ENCODE measurements around the gene IL31RA.
"Not testable (repeated sequence)": the region's sequence is repeated elsewhere in the genome, so short reads cannot be mapped to it uniquely, and the experiment has no call there.

The IL31RA gene

DNA sequence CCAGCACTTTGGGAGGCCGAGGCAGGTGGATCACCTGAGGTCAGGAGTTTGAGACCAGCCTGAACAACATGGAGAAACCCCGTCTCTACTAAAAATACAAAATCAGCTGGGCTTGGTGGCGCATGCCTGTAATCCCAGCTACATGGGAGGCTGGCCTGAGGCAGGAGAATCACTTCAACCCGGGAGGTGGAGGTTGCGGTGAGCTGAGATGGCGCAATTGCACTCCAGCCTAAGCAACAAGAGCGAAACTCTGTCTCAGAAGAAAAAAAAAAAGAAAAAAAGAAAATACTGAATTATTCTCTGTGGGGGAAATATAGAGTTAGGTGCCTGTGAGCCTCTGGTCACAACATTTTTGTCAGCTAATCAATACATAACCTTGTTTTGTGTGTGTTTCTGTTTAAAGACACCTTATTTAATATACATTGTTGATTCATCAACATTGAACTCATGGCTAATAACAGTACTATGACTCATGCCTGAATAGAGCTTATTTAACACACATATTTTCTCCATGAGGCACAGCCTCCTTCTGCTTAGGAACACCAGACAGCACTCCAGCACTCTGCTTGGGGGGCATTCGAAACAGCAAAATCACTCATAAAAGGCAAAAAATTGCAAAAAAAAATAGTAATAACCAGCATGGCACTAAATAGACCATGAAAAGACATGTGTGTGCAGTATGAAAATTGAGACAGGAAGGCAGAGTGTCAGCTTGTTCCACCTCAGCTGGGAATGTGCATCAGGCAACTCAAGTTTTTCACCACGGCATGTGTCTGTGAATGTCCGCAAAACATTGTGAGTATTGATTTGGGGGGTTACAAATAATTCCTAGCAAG is at the start of gene IL31RA:
Gene IL31RA (plus strand): TSS at position 519 of the 836 bp plus-strand sequence. CDS start 214 bp downstream, at position 733.
- no peak for DNase-seq

DNA sequence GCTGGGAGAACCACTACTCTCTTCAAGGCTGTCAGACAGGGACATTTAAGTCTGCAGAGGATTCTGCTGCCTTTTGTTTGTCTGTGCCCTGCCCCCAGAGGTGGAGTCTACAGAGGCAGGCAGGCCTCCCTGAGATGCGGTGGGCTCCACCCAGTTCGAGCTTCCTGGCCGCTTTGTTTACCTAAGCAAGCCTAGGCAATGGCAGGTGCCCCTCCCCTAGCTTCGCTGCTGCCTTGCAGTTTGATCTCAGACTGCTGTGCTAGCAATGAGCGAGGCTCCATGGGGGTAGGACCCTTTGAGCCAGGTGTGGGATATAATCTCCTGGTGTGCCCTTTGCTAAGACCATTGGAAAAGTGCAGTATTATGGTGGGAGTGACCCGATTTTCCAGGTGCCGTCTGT is 42.3 kb upstream of the IL31RA start:
- DNase-seq = not testable (repeated sequence)

GRCh38 chr5:55815939-55816338 is 35.2 kb upstream of the IL31RA start:
- not testable (repeated sequence) for DNase-seq

DNA sequence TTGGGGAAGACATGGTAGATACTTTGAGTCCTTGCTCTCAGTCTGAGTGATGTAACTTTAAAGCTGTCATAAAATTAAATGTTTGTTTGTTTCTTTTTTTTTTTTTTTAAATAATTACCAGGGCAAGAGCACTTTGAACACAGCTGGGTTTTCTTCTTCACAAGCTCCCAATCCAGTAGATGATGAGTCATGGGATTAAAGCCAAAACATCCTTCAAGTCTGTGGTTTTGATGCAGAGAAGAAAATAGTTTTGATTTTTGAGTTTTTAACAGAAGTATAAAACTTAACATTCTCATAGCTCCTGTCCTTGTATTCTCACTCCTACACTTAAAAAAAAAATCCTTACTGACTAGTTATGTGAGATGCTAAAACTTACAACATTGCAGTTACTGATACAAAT is 34.8 kb upstream of the IL31RA start:
- DNase-seq = no peak

DNA sequence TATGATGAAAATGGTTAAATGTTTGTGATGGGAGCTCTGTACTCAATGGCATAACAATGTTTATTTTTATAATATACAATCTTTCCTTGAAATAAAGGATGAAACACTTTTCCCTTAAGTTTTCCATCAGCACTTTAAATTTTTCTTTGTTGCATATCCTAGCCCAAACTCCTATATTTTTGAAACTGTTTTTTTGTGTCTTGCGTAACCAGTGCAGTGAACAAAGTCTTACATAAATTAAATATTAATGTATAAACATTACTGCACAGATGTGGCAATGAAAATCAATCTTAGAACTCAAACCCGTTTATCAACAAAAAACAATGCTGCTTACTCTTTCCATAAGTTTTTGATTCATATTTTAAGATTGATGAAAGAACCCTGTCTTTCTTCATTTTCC is 34.1 kb upstream of the IL31RA start:
- no peak for DNase-seq

DNA sequence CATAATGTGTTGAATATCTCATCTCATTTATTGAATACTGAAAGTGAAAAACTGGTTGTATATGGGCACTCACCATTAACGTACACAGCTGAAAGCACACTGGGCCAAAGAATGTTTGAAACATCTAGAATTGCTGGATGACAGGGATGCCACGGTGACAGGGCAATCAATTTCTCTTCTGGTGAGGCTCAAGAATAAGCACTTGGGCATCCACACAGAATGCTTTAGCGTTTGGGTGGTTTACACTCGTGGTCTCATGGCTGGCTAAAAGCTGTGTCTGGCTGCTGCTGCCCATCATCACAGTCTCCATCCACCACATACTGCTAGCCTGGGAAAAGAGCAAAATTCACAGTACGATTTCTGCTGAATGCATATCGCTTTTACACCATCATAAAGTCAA is 30.7 kb upstream of the IL31RA start:
- no peak for DNase-seq

- no peak for DNase-seq
Observed at GRCh38 chr5:55821731-55822512, 29.2 kb upstream of the IL31RA start.

GRCh38 chr5:55823151-55823796 is 27.9 kb upstream of the IL31RA start:
- no peak for DNase-seq

DNA sequence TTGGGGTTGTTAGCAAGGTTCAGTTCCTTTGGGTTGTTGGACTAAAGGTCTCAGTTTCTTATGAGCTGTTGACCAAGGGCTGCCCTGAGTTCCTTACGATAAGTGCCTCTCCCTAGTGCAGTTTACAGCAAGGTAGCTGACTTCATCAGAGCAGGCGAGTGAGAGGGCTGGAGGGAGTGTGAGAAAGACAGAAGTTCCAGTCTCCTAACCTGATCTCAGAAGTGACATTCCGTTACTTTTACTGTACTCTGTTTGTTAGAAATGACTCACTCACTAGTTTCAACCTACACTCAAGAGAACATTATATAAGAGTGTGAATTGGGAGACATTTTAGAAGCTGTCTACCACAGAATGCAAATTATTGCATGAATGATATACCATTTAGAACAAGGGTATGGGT is 21.2 kb upstream of the IL31RA start:
- no peak for DNase-seq

- DNase-seq = no peak
Observed at GRCh38 chr5:55832446-55832845, 18.7 kb upstream of the IL31RA start.

GRCh38 chr5:55836191-55836590 is 15.0 kb upstream of the IL31RA start:
- no peak for DNase-seq

GRCh38 chr5:55841976-55842375 is 9.2 kb upstream of the IL31RA start:
- DNase-seq = no peak

DNA sequence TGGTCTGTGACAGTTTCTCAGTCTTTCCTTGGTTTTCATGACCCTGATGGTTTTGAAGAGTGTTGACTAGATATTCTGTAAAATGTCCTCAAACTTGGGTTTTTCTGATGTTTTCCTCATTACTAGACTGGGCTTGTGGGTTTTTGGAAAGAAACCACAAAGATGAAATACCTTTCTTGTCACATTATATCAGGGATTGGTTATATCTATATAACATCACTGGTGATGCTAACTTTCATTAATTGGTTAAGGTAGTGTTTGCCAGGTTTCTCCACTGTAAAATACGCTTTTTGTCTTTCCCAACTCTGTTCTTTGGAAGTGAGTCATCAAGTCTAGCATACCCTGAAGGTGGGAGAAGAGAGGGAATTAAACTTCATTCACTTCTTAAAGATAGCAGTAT is 3.3 kb upstream of the IL31RA start:
- no peak for DNase-seq

DNA sequence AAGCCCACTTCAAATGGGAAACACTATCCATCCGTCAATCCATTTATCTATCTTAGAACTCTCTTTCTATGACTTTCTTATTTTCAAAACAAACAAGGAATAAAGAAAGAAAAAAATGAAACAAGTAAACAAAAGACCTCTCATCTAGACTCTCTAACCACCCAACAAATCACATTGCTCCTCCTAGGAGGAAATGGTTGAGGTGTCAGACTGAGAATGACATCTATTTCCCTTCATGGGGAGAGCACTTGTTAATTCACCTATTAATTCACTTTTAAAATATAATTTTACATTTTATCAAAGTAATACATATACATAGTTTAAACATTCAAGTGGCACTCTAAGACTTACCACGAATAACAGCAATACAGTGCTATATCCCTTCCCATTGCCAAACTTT is 2.4 kb upstream of the IL31RA start:
- no peak for DNase-seq

- DNase-seq = no peak
Observed at GRCh38 chr5:55851675-55851979, 470 bp downstream of the IL31RA start.

GRCh38 chr5:55852503-55852902 is 1.3 kb downstream of the IL31RA start:
- DNase-seq = no peak

DNA sequence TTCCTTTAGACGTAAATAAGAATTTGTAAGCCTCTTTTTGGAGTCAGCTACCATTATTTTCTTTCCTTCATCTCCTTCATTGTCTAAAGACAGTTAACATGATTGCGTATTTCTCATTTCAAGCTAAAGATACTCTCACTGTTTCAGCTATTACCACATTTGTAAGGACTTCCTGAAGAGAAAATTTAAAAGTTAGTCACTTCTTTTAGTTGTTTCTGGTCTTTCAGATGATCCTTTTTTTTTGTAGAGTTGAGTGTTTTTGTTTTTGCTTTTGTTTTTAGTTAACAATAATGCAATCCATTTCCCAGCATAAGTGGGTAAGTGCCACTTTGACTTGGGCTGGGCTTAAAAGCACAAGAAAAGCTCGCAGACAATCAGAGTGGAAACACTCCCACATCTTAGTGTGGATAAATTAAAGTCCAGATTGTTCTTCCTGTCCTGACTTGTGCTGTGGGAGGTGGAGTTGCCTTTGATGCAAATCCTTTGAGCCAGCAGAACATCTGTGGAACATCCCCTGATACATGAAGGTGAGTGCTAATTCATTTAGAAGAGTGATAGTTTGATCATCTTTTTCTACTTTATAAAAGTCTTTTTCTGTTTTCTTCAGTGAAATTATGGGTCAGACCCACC is 2.0 kb downstream of the IL31RA start:
- DNase-seq = no peak

- no peak for DNase-seq
Observed at GRCh38 chr5:55853818-55854217, 2.7 kb downstream of the IL31RA start.

DNA sequence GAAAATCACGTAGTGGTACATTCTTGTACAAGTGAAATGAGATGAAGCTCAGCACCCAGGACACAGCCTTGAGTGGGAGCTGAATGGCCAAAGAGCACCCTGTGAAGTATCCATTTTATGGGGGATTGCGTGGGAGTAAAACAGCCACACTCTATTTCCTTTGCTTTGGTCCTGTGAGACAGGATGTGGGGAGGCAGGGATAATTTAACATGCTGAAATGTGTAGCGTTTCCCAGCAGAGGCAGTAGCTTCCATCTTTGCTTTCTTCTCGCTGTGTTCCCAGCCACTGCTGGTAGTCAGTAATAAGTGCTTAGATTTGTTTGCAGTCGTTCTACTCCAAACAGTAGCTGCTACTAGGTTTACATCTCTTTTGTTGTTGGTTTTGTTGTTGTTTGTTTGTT is 4.4 kb downstream of the IL31RA start:
- no peak for DNase-seq

GRCh38 chr5:55856516-55857246 is 5.5 kb downstream of the IL31RA start:
- no peak for DNase-seq

GRCh38 chr5:55857247-55857640 is 6.1 kb downstream of the IL31RA start:
- no peak for DNase-seq

DNA sequence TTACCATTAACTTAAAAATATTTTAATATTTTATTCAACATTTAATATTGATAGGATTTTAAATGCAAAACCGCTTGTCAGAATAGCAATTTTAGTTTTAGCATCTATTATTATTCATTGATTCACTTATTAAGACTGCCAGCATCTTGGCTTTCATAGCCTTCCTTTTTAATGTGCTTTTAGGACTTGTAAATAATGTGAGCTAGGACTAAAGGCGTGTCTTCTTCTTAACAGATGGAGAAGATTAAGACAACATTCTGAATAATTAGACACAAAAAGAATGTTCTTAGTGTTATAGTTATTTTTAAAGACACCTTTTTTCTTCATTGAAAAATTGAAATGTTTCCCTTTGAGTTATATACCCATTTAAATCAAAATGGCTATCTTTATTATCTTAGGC is 6.9 kb downstream of the IL31RA start:
- DNase-seq = no peak

DNA sequence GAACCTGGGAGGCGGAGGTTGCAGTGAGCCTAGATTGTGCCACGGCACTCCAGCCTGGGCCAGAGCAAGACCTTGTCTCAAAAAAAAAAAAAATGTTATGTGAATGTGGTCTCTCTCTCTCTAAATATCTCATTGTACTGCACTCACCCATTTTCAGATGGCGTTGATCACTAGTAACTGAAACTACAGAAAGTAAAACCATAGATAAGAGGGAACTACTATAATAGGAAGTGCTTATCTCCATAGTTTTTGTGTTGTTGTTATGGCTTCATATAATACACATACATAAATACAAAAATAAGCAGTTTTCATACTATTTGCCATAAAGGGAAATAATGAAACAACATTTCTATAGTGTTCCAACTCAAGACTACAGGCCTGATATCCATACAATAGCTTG is 9.1 kb downstream of the IL31RA start:
- DNase-seq = no peak
